HG03460 (cell line): ENCODE measurements around the gene RNF212.

Experiments
- ATAC-seq: cut with Tn5 transposase; IDR thresholded peaks from one replicate; pipeline ENCODE4 v1.9.1; 2021; ENCODE audit not compliant: unreplicated experiment

RNF212 gene

GRCh38 chr4:1022051-1022738 is 91.2 kb downstream of the RNF212 start:
- no peak for ATAC-seq
